ENCODE measurements around the gene SMYD3.

- TF ChIP-seq, protein P1, sequence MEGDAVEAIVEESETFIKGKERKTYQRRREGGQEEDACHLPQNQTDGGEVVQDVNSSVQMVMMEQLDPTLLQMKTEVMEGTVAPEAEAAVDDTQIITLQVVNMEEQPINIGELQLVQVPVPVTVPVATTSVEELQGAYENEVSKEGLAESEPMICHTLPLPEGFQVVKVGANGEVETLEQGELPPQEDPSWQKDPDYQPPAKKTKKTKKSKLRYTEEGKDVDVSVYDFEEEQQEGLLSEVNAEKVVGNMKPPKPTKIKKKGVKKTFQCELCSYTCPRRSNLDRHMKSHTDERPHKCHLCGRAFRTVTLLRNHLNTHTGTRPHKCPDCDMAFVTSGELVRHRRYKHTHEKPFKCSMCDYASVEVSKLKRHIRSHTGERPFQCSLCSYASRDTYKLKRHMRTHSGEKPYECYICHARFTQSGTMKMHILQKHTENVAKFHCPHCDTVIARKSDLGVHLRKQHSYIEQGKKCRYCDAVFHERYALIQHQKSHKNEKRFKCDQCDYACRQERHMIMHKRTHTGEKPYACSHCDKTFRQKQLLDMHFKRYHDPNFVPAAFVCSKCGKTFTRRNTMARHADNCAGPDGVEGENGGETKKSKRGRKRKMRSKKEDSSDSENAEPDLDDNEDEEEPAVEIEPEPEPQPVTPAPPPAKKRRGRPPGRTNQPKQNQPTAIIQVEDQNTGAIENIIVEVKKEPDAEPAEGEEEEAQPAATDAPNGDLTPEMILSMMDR (IDR thresholded peaks at IDR 0.05; ENCODE audit: insufficient read depth, low read length, poor library complexity, severe bottlenecking): no peak
- no peak for TF ChIP-seq EZH2phosphoT487 (conservative IDR thresholded peaks at IDR 0.05; ENCODE audit: low read length)
Measured at GRCh38 chr1:245770156-245770555, 736.9 kb downstream of the SMYD3 start.
